CD8-positive, alpha-beta memory T cell (primary cell): ENCODE data around the gene PCDHGB6. TPM values are rescaled to one million over a fixed set of nuclear protein-coding genes. Genes with fewer than 3 reads are reported as not detected.
"Not testable (repeated sequence)": the region's sequence is repeated elsewhere in the genome, so short reads cannot be mapped to it uniquely, and the experiment has no call there.

Experiments used
- CTCF ChIA-PET: fragments of 350-600 bp; sonication (Branson Sonifier 250); formaldehyde crosslinking; loops from one replicate; lab custom pipeline; 2021; ENCODE audit warnings: antibody characterized with exemption; lab: Charles Lee
- POLR2A ChIA-PET: fragments of 350-600 bp; sonication (Branson Sonifier 250); formaldehyde crosslinking; loops from one replicate; lab custom pipeline; 2021; ENCODE audit warnings: antibody characterized with exemption; lab: Charles Lee
- DNase-seq, 5 donors: peaks; one replicate each; pipeline versions ENCODE4 v3.0.0 to v3.0.0-alpha.2; 2020 to 2022; ENCODE audit warnings: mixed read lengths in 1 of 5
- H3K27ac ChIP-seq: one replicate; pipeline ENCODE4 v1.7.0; 2013; ENCODE audit warnings: low read depth, mild to moderate bottlenecking, low read length, moderate library complexity
- H3K27me3 ChIP-seq: 2 replicates; pipeline ENCODE4 v1.7.0; 2013; ENCODE audit warnings: low read length, mild to moderate bottlenecking; ENCODE audit not compliant: insufficient read depth, poor library complexity, severe bottlenecking
- H3K36me3 ChIP-seq: 2 replicates; pipeline ENCODE4 v1.7.0; 2013; ENCODE audit warnings: mild to moderate bottlenecking, low read length, moderate library complexity; ENCODE audit not compliant: insufficient read depth
- H3K4me1 ChIP-seq: 2 replicates; pipeline ENCODE4 v1.7.0; 2013; ENCODE audit warnings: mild to moderate bottlenecking, low read length, moderate library complexity; ENCODE audit not compliant: insufficient read depth
- H3K4me3 ChIP-seq: 2 replicates; pipeline ENCODE4 v1.7.0; 2013; ENCODE audit warnings: mild to moderate bottlenecking, low read length
- H3K9me3 ChIP-seq: 2 replicates; pipeline ENCODE4 v1.7.0; 2013; ENCODE audit warnings: mild to moderate bottlenecking, low read length
- H3K27ac Mint-ChIP-seq, 8 donors: one replicate each; pipeline ENCODE4 v1.8.0; 2020 to 2021; ENCODE audit warnings: mixed read lengths in 8 of 8, mild to moderate bottlenecking in 6 of 8, inconsistent platforms in 3 of 8, moderate library complexity in 3 of 8
- H3K27me3 Mint-ChIP-seq, 2 donors: one replicate each; pipeline ENCODE4 v1.8.0; 2020 to 2021; ENCODE audit warnings: mixed read lengths in 2 of 2, mild to moderate bottlenecking in 1 of 2, moderate library complexity in 1 of 2
- H3K36me3 Mint-ChIP-seq, 3 donors: one replicate each; pipeline ENCODE4 v1.8.0; 2020 to 2021; ENCODE audit warnings: mixed read lengths in 3 of 3, inconsistent platforms in 1 of 3, mild to moderate bottlenecking in 1 of 3
- H3K4me1 Mint-ChIP-seq, 3 donors: one replicate each; pipeline ENCODE4 v1.8.0; 2020 to 2021; ENCODE audit warnings: mixed read lengths in 3 of 3, inconsistent platforms in 1 of 3, mild to moderate bottlenecking in 1 of 3
- H3K4me3 Mint-ChIP-seq, 7 donors: one replicate each; pipeline ENCODE4 v1.8.0; 2020 to 2021; ENCODE audit warnings: mixed read lengths in 7 of 7, mild to moderate bottlenecking in 6 of 7, moderate library complexity in 4 of 7, inconsistent platforms in 2 of 7
- H3K9me3 Mint-ChIP-seq, 5 donors: one replicate each; pipeline ENCODE4 v1.8.0; 2020 to 2022; ENCODE audit warnings: mixed read lengths in 5 of 5, mild to moderate bottlenecking in 3 of 5, moderate library complexity in 2 of 5, inconsistent platforms in 1 of 5
- polyA plus RNA-seq: library from polyadenylated mRNA; unstranded; fragments of 300-500 nt; fragmentation: Illumina TruSeq; gene quantifications from one replicate; pipeline ENCODE4 v1.2.3, GENCODE V29; 2021
- total RNA-seq, 2 experiments: library from RNA; stranded (reverse); gene quantifications; one replicate each; pipeline ENCODE4 v1.2.3, GENCODE V29; 2021

PCDHGB6 gene
- total and polyA plus RNA-seq, 3 experiments from 2014 or later, result 0.11 to 0.25 (median 0.13) TPM

DNA sequence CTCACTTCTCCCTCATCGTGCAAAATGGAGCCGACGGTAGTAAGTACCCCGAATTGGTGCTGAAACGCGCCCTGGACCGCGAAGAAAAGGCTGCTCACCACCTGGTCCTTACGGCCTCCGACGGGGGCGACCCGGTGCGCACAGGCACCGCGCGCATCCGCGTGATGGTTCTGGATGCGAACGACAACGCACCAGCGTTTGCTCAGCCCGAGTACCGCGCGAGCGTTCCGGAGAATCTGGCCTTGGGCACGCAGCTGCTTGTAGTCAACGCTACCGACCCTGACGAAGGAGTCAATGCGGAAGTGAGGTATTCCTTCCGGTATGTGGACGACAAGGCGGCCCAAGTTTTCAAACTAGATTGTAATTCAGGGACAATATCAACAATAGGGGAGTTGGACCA, 23.5 kb downstream of the PCDHGB6 start:
- ChIA-PET POLR2A (no interaction called here), CTCF (no interaction called here)
- Histone ChIP-seq H3K36me3 (no peaks in the 10 kb centered on the region), H3K27ac (no peak overlapping the region), H3K4me3 (no peak overlapping the region), H3K9me3 (peaks cover 9% of the 10 kb centered on the region), H3K4me1 (no peaks in the 10 kb centered on the region), H3K27me3 (peaks cover 8% of the 10 kb centered on the region)
- Mint-ChIP-seq H3K4me1 (peaks cover 8 to 11% (median 10%) of the 10 kb centered on the region in 3 donors), H3K9me3 (peaks cover 17 to 54% (median 52%) of the 10 kb centered on the region in 5 donors), H3K36me3 (peaks cover 0 to 5% (median 0%) of the 10 kb centered on the region in 3 donors), H3K4me3 (peak overlapping the region in 4 of 7 donors; percentile 5 to 58 (median 26)), H3K27me3 (peaks cover 63 to 68% of the 10 kb centered on the region in 2 donors), H3K27ac (no peak overlapping the region)
- no peak for DNase-seq

DNA sequence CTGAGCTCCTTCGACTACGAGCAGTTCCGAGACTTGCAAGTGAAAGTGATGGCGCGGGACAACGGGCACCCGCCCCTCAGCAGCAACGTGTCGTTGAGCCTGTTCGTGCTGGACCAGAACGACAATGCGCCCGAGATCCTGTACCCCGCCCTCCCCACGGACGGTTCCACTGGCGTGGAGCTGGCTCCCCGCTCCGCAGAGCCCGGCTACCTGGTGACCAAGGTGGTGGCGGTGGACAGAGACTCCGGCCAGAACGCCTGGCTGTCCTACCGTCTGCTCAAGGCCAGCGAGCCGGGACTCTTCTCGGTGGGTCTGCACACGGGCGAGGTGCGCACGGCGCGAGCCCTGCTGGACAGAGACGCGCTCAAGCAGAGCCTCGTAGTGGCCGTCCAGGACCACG, 24.5 kb downstream of the PCDHGB6 start:
- H3K9me3 ChIP-seq, DNase-seq, H3K27ac ChIP-seq, H3K4me1 ChIP-seq, H3K27me3 ChIP-seq, H3K36me3 Mint-ChIP-seq, H3K27ac Mint-ChIP-seq, H3K4me3 ChIP-seq, POLR2A ChIA-PET, H3K36me3 ChIP-seq, CTCF ChIA-PET: not testable (repeated sequence)
- peaks cover 8 to 11% (median 10%) of the 10 kb centered on the region in 3 donors for H3K4me1 Mint-ChIP-seq
- H3K4me3 Mint-ChIP-seq, result peak overlapping the region in 1 of 7 donors; percentile 32
- H3K27me3 Mint-ChIP-seq, result peaks cover 54 to 63% of the 10 kb centered on the region in 2 donors
- H3K9me3 Mint-ChIP-seq, result peaks cover 12 to 48% (median 47%) of the 10 kb centered on the region in 5 donors

DNA sequence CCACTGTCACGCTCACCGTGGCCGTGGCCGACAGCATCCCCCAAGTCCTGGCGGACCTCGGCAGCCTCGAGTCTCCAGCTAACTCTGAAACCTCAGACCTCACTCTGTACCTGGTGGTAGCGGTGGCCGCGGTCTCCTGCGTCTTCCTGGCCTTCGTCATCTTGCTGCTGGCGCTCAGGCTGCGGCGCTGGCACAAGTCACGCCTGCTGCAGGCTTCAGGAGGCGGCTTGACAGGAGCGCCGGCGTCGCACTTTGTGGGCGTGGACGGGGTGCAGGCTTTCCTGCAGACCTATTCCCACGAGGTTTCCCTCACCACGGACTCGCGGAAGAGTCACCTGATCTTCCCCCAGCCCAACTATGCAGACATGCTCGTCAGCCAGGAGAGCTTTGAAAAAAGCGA, 24.9 kb downstream of the PCDHGB6 start:
- H3K36me3 Mint-ChIP-seq, H3K27ac ChIP-seq, H3K4me3 ChIP-seq, H3K27me3 ChIP-seq, H3K4me1 ChIP-seq, H3K9me3 ChIP-seq, H3K36me3 ChIP-seq, H3K27ac Mint-ChIP-seq, H3K4me3 Mint-ChIP-seq, CTCF ChIA-PET, POLR2A ChIA-PET, DNase-seq: not testable (repeated sequence)
- peaks cover 8 to 11% (median 10%) of the 10 kb centered on the region in 3 donors for H3K4me1 Mint-ChIP-seq
- H3K9me3 Mint-ChIP-seq, result peaks cover 12 to 48% (median 47%) of the 10 kb centered on the region in 5 donors
- peaks cover 51 to 63% of the 10 kb centered on the region in 2 donors for H3K27me3 Mint-ChIP-seq

DNA sequence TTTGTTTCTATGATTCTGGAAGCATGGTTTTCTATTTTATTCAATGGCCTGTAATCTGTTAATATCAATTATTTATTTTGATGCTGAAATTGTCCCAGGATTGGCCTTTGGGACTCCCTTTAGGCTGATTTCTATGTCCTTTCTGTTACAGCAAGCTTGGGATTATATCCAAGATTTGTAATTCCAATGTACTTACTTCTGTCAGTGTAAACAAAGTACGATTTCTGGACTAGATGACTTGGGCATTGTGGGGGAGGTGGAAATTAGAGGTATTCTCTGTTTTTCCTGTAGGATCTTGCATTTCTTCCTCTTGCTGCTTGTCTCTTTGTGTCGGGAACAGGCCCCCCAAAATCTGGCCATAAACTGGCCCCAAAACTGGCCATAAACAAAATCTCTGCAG, 26.2 kb downstream of the PCDHGB6 start:
- CTCF ChIA-PET, result no interaction called here

DNA sequence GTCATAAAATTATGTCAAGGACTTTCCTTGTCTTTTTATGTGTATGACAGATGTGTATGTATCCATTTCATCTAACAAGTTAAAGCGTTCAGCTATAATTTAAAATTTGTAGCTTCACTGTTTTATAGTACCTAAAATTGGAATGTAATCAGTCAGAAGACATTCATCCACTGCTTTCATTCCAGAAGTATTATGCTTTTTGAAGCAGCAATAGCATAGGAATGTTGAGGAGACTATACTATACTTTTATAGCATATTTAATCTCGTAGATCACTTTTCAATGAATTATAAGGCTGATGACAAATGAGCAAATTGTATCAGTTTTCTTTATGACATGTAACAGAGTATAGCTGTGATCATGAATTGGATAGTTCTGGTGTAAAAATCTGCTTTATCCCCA, 29.4 kb downstream of the PCDHGB6 start:
- H3K9me3 Mint-ChIP-seq, result peaks cover 0 to 26% (median 22%) of the 10 kb centered on the region in 5 donors
- ChIA-PET POLR2A (no interaction called here), CTCF (no interaction called here)
- H3K4me1 Mint-ChIP-seq, result no peaks in the 10 kb centered on the region
- Histone ChIP-seq H3K27me3 (no peaks in the 10 kb centered on the region), H3K36me3 (no peaks in the 10 kb centered on the region), H3K9me3 (no peaks in the 10 kb centered on the region), H3K27ac (no peak overlapping the region), H3K4me1 (no peaks in the 10 kb centered on the region), H3K4me3 (no peak overlapping the region)
- no peak overlapping the region for H3K4me3 Mint-ChIP-seq
- no peak for DNase-seq
- no peaks in the 10 kb centered on the region for H3K36me3 Mint-ChIP-seq
- H3K27me3 Mint-ChIP-seq, result peaks cover 32 to 47% of the 10 kb centered on the region in 2 donors
- no peak overlapping the region for H3K27ac Mint-ChIP-seq

More for the DNA sequence above, 26.2 kb downstream of the PCDHGB6 start:
- no peaks in the 10 kb centered on the region for H3K36me3 Mint-ChIP-seq
- H3K27ac Mint-ChIP-seq, result peak overlapping the region in 1 of 8 donors; percentile 6
- DNase-seq, result no peak
- Histone ChIP-seq H3K27me3 (peaks cover 8% of the 10 kb centered on the region), H3K9me3 (peaks cover 9% of the 10 kb centered on the region), H3K4me3 (no peak overlapping the region), H3K27ac (no peak overlapping the region), H3K36me3 (no peaks in the 10 kb centered on the region), H3K4me1 (no peaks in the 10 kb centered on the region)
- peaks cover 47 to 59% of the 10 kb centered on the region in 2 donors for H3K27me3 Mint-ChIP-seq
- H3K9me3 Mint-ChIP-seq, result peaks cover 8 to 42% (median 40%) of the 10 kb centered on the region in 5 donors
- POLR2A ChIA-PET, result no interaction called here
- H3K4me1 Mint-ChIP-seq, result peaks cover 8 to 11% (median 10%) of the 10 kb centered on the region in 3 donors
- no peak overlapping the region for H3K4me3 Mint-ChIP-seq

DNA sequence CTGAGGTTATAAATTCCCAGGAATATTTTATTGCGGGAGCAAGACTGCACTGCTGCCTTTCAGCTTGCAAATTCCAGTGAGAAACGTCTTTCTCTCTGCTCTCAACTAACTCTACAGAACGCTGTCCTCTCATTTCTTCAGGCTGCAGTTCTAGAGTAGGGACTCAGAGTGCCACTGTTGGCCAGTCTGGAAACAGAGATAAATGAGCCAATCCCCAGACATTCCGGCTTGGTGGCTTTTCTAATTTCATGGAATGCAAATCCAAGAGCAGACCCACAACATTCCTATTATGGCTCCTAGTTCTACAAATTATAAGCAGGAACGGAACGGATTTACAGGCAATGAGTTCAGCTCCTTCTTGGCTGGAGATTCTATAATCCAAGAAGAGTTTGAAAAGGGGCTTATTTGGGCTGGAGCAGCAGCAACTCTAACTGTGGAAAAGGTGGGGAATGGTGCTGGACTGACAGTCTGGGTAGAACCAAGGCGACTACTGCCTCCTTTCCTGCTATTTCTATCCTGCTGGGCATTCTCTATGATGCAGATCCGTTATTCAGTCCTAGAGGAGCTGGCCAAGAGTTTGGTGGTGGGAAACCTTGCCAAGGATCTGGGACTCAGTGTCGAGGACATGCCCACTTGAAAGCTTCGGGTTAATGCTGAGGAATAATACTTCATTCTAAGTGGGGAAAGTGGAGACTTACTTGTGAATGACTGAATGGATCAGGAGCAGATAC, 31.8 kb downstream of the PCDHGB6 start:
- Mint-ChIP-seq H3K27me3 (peaks cover 17 to 31% of the 10 kb centered on the region in 2 donors), H3K4me3 (no peak overlapping the region), H3K27ac (no peak overlapping the region), H3K4me1 (no peaks in the 10 kb centered on the region), H3K36me3 (no peaks in the 10 kb centered on the region), H3K9me3 (peaks cover 0 to 12% (median 6%) of the 10 kb centered on the region in 5 donors)
- no peaks in the 10 kb centered on the region for H3K27me3 ChIP-seq
- no peaks in the 10 kb centered on the region for H3K9me3 ChIP-seq
- no peaks in the 10 kb centered on the region for H3K4me1 ChIP-seq
- no peaks in the 10 kb centered on the region for H3K36me3 ChIP-seq
- no peak overlapping the region for H3K27ac ChIP-seq
- H3K4me3 ChIP-seq, result no peak overlapping the region
- no peak for DNase-seq
- ChIA-PET CTCF (no interaction called here), POLR2A (no interaction called here)

DNA sequence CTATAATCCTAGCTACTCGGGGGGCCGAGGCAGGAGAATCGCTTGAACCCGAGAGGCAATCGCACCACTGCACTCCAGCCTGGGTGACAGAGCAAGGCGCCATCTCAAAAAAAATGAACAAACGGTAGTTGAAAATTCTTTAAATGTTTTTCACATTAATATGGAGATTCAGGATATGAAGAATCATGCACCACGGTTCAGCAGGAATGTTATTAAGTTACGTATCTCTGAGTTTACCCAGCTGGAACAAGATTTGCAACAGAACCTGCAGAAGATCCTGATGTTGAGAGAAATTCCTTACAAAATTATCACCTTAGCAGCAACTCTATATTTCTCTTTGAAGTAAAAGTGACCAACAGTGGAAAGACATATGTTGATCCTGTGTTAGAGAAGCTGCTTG, 32.5 kb downstream of the PCDHGB6 start:
- Mint-ChIP-seq H3K4me1 (no peaks in the 10 kb centered on the region), H3K9me3 (peaks cover 0 to 12% (median 6%) of the 10 kb centered on the region in 5 donors), H3K27me3 (peaks cover 15 to 25% of the 10 kb centered on the region in 2 donors), H3K27ac (no peak overlapping the region), H3K4me3 (no peak overlapping the region), H3K36me3 (no peaks in the 10 kb centered on the region)
- Histone ChIP-seq H3K27me3 (no peaks in the 10 kb centered on the region), H3K9me3 (no peaks in the 10 kb centered on the region), H3K4me1 (no peaks in the 10 kb centered on the region), H3K36me3 (no peaks in the 10 kb centered on the region), H3K4me3 (no peak overlapping the region), H3K27ac (no peak overlapping the region)
- DNase-seq, result no peak
- ChIA-PET CTCF (no interaction called here), POLR2A (no interaction called here)

DNA sequence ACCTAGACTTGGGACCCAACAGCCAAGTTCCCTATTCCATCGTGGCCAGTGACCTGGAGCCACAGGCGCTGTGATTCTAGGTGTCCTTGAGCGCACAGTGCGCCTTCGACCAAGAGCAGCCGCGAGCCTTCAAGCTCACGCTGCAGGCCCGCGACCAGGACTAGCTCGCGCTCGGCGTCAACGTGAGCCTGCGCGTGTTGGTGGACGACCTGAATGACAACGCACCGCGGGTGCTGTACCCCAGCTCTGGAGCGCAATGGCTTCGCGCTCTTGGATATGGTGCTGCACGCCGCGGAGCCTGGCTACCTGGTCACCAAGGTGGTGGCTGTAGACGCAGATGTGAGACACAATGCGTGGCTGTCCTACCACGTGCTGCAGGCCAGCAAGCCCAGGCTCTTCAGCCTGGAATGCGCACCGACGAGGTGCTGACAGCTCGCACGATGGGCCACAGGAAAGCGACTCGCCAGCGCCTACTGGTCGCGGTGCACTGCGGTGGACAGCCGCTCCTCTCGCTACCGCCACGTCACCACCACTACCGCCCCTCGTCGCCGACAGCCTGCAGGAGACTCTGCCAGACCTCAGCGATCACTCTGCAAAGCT, 33.9 kb downstream of the PCDHGB6 start:
- no peak overlapping the region for H3K27ac ChIP-seq
- CTCF ChIA-PET, result no interaction called here
- Mint-ChIP-seq H3K9me3 (peaks cover 0 to 12% (median 6%) of the 10 kb centered on the region in 5 donors), H3K4me1 (no peaks in the 10 kb centered on the region), H3K27ac (no peak overlapping the region), H3K27me3 (peaks cover 12 to 26% of the 10 kb centered on the region in 2 donors), H3K4me3 (no peak overlapping the region), H3K36me3 (no peaks in the 10 kb centered on the region)
- no peaks in the 10 kb centered on the region for H3K27me3 ChIP-seq
- H3K9me3 ChIP-seq, result no peaks in the 10 kb centered on the region
- POLR2A ChIA-PET, result no interaction called here
- H3K36me3 ChIP-seq, result no peaks in the 10 kb centered on the region
- H3K4me3 ChIP-seq, result no peak overlapping the region
- DNase-seq, result no peak
- H3K4me1 ChIP-seq, result no peaks in the 10 kb centered on the region
